ENCODE results near the gene CDKN2A. TPM values are rescaled to one million over a fixed set of nuclear protein-coding genes. Genes with fewer than 3 reads are reported as not detected.
A peak's percentile ranks its signal among the peaks of the same experiment; 100 is the strongest.

CDKN2A gene
- total RNA-seq, 1 donor from 2014 or later = 4.2 TPM

GRCh38 chr9:22008384-22008716 is 14.2 kb upstream of the CDKN2A start:
- no peak for DNase-seq (ENCODE audit: low spot score)

- no peak for DNase-seq (ENCODE audit: low spot score)
Observed at GRCh38 chr9:22005702-22006606, 11.8 kb upstream of the CDKN2A start.

GRCh38 chr9:22005021-22005701 is 11.0 kb upstream of the CDKN2A start:
- DNase-seq (ENCODE audit: low spot score) = no peak

GRCh38 chr9:22002038-22002437 is 7.8 kb upstream of the CDKN2A start:
- no peak for DNase-seq (ENCODE audit: low spot score)

GRCh38 chr9:21998026-21998425 is 3.8 kb upstream of the CDKN2A start:
- DNase-seq (ENCODE audit: low spot score) = no peak

- no peak for DNase-seq (ENCODE audit: low spot score)
Observed at GRCh38 chr9:21997480-21997879, 3.3 kb upstream of the CDKN2A start.

- DNase-seq (ENCODE audit: low spot score) = no peak
Observed at GRCh38 chr9:21996858-21997257, 2.7 kb upstream of the CDKN2A start.

- DNase-seq (ENCODE audit: low spot score) = no peak
Observed at GRCh38 chr9:21996438-21996837, 2.2 kb upstream of the CDKN2A start.

GRCh38 chr9:21995666-21996398 is 1.6 kb upstream of the CDKN2A start:
- DNase-seq (ENCODE audit: low spot score) = peak; percentile 90

GRCh38 chr9:21995006-21995665 is 944 bp upstream of the CDKN2A start:
- DNase-seq (ENCODE audit: low spot score) = peak; percentile 93

GRCh38 chr9:21994556-21995005 is 389 bp upstream of the CDKN2A start, which contains the start of gene CDKN2B-AS1:
CDKN2B-AS1 (plus strand) TSS chr9:21994791.
- DNase-seq (ENCODE audit: low spot score) = peak; percentile 89

GRCh38 chr9:21993007-21993406 is 1.2 kb downstream of the CDKN2A start:
- DNase-seq (ENCODE audit: low spot score) = no peak

- DNase-seq (ENCODE audit: low spot score) = no peak
Observed at GRCh38 chr9:21991072-21991959, 2.9 kb downstream of the CDKN2A start.

- DNase-seq (ENCODE audit: low spot score) = peak; percentile 86
Observed at GRCh38 chr9:21989440-21990189, 4.6 kb downstream of the CDKN2A start.

- DNase-seq (ENCODE audit: low spot score) = no peak
Observed at GRCh38 chr9:21988056-21988990, 5.9 kb downstream of the CDKN2A start.

GRCh38 chr9:21985964-21986667 is 8.1 kb downstream of the CDKN2A start:
- DNase-seq (ENCODE audit: low spot score) = no peak

- DNase-seq (ENCODE audit: low spot score) = no peak
Observed at GRCh38 chr9:21984101-21984500, 10.1 kb downstream of the CDKN2A start.

- DNase-seq (ENCODE audit: low spot score) = no peak
Observed at GRCh38 chr9:21983561-21983935, 10.6 kb downstream of the CDKN2A start.
